AG09319 (cell line): ENCODE measurements around the gene FYB1.

Experiments
- DNase-seq: peaks from one replicate; pipeline ENCODE4 v3.0.0-alpha.2; 2010; ENCODE audit warnings: low read depth; ENCODE audit errors: extremely low read depth
- CTCF ChIP-seq: IDR thresholded peaks from 2 replicates; pipeline ENCODE4 v1.5.1; 2011; ENCODE audit warnings: low read depth, mild to moderate bottlenecking, inconsistent platforms, low read length, moderate library complexity

Gene FYB1

GRCh38 chr5:39114155-39114554 lies 105.2 kb downstream of the FYB1 start:
- no peak for DNase-seq
- TF ChIP-seq CTCF = no peak

- no peak for TF ChIP-seq CTCF
- no peak for DNase-seq
Measured at GRCh38 chr5:39113354-39113953, 105.9 kb downstream of the FYB1 start.

GRCh38 chr5:39109606-39110005 lies 109.8 kb downstream of the FYB1 start:
- no peak for TF ChIP-seq CTCF
- DNase-seq = no peak

GRCh38 chr5:39108987-39109386 lies 110.4 kb downstream of the FYB1 start:
- TF ChIP-seq CTCF = no peak
- no peak for DNase-seq

- DNase-seq = no peak
- no peak for TF ChIP-seq CTCF
Measured at GRCh38 chr5:39107350-39107749, 112.0 kb downstream of the FYB1 start.

GRCh38 chr5:39106322-39106721 lies 113.0 kb downstream of the FYB1 start:
- DNase-seq = no peak
- TF ChIP-seq CTCF = peak; percentile 23

GRCh38 chr5:39104221-39104620 lies 115.1 kb downstream of the FYB1 start:
- DNase-seq = no peak
- TF ChIP-seq CTCF = no peak
